GM19238 (cell line): ENCODE measurements around the gene FMN1.

Experiments used
- DNase-seq: peaks from one replicate; pipeline ENCODE4 v3.0.0; 2011; ENCODE audit warnings: low spot score; ENCODE audit not compliant: insufficient read length

The FMN1 gene

DNA sequence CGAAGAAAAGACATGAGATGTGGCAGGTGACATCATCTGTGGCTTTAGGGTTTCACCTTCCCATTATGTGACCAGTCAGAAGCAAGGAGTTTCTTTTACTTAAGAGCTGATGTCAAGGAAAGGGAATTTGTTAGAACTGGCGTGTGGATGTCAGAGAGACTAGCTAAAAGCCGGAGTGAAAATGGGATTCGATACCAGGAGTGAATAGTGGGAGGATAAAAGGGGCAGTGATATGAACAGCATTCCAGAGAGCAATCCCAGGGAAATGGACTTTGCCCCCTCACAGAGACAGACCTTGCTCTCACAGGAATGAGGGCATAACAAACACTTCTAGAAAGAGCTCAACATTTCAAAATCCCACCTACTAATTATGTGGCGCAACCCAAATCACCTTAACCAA lies 5.9 kb upstream of the FMN1 start:
- DNase-seq, result no peak

DNA sequence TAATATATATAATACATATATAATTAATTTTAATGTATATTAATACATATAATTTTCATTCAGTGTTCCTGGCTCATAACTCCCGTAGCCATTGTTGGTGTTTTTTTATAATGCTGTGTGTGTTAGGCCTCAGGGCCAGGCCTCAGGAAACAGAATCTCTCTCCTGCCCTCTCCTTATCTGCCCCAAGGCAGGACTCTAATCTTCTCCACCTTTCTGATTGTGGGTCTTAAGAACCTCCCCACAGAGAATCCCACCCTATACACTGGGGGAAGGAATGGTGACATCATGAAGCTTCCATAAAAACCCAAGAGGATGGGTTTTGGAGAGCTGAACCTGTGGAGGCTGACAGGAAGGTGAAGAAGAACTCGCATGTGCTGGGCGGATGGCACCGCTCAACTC lies 4.0 kb upstream of the FMN1 start:
- DNase-seq, result no peak

- no peak for DNase-seq
These were observed 3.1 kb upstream of the FMN1 start for GRCh38 chr15:33197636-33198035.

DNA sequence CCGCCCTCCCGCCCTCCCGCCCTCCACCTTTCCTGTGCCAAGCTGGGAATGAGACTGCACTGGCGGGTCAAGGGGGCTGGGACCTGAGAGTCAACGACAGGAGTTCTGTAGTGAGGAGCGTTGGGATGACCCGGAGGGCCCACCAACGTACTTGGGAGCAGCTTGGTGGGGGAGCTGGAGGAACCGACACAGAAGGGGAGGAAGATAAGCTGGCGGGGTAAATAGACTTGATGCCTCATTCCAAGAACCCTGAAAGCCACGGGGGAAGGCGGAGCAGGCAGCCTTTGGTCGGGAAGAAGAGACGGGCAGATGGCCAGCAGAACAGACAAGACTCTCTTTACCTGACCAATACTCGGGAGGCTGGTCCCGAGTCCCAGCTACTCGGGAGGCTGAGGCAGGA lies 277 bp downstream of the FMN1 start:
- no peak for DNase-seq

GRCh38 chr15:33191591-33191990 lies 2.9 kb downstream of the FMN1 start:
- no peak for DNase-seq

- no peak for DNase-seq
These were observed 4.0 kb downstream of the FMN1 start for GRCh38 chr15:33190539-33190938.

GRCh38 chr15:33188641-33189257 lies 5.8 kb downstream of the FMN1 start:
- DNase-seq, result no peak

GRCh38 chr15:33188159-33188558 lies 6.4 kb downstream of the FMN1 start:
- no peak for DNase-seq

DNA sequence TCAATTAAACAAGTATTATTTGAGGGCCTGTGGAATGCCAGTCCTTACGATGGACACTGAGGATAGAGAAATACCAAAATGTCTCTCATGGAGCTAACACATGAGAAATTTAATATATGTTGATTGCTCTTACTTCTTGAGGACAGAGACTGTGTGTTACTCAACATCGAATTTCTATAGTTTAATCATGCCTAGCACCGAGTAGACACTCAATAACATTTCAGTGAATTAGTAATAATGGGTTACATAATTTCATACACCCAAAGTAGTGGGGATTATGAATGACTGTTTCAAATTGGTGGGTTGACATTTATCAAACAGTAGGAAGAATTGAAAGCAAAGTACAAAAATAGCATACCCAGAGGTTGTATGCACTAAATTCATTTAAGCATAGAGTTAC lies 11.2 kb downstream of the FMN1 start:
- DNase-seq, result no peak

DNA sequence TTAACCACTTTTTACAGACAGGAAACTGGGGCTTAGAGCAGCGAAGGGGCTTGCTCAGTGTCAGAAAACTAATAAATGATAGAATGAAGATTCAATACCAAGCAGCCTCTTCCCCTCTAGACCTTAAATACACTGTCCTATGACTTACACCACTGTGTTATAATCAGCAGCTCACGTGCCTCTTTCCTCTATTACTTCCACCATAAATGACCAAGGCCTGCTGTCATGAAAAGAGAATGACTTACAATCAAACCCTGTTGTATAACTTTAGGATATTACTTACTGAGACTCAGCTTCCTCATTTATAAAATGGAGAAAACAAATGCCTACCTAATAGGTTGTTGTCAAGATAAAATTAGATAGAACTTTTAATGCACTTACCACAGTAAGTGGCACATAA lies 11.6 kb downstream of the FMN1 start:
- no peak for DNase-seq

DNA sequence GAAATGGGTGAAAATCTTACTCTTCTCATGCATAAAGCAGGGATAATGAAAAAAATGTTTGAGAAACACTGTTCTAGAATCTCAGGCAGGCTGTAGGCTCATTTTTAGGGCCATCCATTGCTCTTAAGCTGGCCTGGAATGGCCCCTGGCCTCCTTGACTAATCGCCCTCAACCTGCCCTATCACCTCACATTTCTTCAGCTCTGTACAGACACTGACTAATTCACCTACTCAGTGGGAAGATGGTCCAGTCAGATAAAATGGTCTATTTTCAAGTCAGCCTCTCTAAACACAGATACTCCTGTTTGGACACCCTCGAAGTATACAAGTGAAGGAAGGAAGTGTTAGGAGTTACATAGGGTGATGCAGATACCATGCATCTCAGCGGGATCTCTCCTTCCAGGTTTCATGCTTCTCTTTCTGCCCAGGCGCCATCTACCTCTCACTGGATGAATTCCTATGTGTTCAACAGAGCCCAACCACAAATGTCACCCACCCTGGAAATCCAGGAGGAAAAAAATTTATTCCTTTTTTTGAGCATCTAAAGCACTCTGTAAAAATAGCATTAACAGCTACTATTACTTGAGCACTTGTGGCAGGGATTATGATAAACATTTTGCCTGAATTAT lies 12.1 kb downstream of the FMN1 start:
- DNase-seq, result no peak

- no peak for DNase-seq
These were observed 14.6 kb downstream of the FMN1 start for GRCh38 chr15:33179874-33180273.

GRCh38 chr15:33171202-33171601 lies 23.3 kb downstream of the FMN1 start:
- DNase-seq, result no peak

DNA sequence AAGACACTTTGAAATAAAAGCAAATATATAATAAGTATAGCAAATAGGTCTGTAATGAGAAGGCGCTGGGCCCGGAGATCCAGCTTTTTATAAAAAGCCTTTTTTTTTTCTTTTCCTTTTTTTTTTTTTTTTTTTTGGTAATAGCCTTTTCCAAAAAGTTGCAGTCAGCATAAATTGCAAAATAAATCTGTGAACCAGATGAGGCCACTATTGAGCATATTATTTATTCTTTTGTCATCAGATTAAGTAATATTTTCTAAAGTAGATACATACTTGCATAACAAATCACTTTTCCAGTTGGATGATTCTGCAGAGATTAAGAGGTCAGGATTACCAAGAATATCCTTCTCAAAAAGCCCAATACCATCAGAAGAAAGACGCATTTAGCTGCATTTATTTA lies 24.9 kb downstream of the FMN1 start:
- DNase-seq, result no peak

DNA sequence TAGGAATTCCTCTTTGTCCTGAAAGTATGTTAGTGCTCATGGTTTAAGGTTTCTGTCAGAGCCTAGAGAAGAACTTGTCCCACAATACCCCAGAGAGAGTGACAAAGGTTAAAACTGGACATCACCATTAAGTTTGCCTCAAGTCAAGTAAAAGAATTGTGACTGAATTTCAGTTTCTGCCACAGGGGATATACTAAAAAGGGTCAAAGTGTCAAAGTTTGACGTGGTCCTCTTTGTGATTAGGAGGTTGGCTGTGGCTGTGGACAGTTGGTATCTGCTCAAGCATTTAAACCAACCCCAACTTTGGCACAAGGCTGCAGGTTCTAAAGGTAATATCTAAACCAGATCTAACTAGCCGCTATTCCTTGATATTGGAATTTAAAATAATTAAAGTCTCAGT lies 26.1 kb downstream of the FMN1 start:
- no peak for DNase-seq

DNA sequence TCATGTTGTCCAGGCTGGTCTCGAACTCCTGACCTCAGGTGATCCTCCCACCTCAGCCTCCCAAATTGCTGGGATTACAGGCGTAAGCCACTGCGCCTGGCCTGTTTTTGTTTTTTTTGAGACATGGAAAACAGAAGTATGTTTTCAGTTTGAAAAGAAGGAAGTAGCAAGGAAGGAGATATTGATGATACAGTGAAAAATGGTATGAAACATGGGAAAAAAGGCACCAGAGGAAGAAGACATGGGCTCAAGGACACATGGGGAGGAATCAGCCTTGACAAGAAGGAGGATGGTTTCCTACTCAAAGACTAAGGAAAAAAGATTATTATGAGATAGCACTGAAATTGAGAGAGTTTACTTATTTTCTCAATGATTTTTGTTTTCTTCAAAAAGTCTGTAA lies 30.7 kb downstream of the FMN1 start:
- DNase-seq, result no peak

- no peak for DNase-seq
These were observed 33.3 kb downstream of the FMN1 start for GRCh38 chr15:33161209-33161608.

DNA sequence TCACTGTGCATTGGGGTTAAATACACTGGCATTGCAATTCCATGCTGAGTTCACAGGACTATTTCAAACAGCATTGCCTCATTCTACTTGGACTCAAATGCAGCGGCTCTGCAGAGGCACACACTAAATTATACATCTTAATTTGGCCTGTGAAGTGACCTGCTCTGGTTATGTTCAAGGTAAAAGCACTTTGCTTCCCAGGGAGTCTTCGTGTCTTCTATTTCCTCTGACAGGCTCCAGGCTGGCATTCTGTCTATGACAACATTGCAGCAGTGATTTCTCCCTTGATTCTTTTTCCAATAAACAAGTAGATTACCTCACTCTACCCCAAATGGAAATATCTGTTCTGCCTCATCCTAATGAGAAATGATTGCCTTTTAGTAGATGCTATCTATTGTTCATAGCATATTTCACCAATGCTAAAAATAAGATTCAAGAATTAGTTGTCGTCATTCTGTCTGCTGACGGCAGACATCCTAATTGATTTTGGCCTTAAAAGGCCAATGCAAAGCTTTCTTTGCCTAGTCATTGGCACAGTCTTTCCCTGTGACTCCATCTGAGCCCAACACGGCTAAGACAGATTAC lies 33.8 kb downstream of the FMN1 start:
- DNase-seq, result no peak

DNA sequence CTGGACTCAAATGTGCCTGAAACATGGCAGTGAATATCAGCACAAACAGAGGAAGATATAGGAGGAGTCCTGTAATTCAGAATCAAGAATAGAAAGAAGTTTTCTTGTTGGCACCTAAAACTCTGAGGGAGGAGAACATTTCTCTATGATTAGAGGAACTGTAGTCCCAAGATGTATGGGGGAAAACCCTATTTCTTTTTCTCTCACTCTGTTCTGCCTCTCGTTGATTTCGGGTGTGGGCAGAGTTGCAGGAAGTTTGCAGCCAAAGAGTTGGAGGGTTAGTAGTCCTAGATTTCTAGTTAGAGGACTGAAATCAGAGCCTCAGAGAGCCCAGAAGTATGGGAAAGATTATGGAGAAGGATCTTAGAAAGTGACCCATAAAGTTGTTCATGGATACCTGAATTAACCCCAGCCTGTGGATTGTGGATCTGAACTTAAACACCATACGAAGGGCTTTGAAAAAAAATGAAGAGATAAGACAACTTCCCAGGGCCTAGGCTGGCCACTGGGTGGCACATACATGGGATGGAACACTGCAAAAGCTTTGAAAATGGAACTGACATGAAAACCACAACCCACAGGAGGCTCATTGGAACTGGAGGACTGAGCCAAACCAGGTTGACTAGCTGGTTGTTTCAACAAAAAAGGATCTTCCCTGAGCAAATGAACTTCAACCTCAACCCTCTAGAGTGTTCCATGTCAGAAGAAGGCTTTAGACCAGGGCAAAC lies 34.6 kb downstream of the FMN1 start:
- no peak for DNase-seq

GRCh38 chr15:33158366-33158765 lies 36.1 kb downstream of the FMN1 start:
- no peak for DNase-seq

DNA sequence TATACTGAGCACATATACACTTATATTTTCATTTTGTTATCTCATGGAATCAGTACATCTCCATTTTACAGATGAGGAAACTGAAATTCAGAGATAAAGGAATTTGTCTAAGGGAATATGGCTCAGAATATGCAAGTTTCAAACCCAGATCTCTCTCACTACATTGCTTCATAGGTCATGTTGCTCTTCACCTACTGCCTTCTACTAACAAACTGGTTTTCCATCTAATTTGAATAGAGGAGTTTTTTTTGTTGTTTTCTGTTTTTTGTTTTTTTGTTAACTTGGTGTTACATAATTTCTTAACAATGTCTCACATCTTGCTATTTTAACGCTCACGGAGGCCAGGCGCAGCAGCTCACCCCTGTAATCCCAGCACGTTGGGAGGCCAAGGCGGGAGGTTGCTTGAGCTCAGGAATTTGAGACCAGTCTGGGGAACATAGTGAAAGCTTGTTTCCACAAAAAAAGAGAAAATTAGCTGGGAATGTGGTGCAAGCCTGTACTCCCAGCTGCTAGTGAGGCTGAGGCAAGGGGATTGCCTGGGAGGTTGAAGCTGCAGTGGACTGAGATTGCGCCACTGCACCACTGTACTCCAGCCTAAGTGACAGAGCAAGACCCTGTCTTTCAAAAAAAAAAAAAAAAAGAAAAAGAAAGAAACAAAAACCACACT lies 37.0 kb downstream of the FMN1 start:
- DNase-seq, result no peak
